ENCODE measurements around the gene MT1E.
"Not testable (repeated sequence)": the region's sequence is repeated elsewhere in the genome, so short reads cannot be mapped to it uniquely, and the experiment has no call there.

MT1E gene

GRCh38 chr16:56607109-56607618, 18.4 kb upstream of the MT1E start:
- no peak for DNase-seq (ENCODE audit: low spot score)

- no peak for DNase-seq (ENCODE audit: low spot score)
Observed at GRCh38 chr16:56607675-56608042, 17.9 kb upstream of the MT1E start.

GRCh38 chr16:56608043-56608875, 17.3 kb upstream of the MT1E start, which contains the start of gene MT2A:
Gene MT2A, plus strand, starts transcription at chr16:56608584. Its CDS starts 72 bp downstream, at chr16:56608656.
- peak; percentile 93 for DNase-seq (ENCODE audit: low spot score)

- no peak for DNase-seq (ENCODE audit: low spot score)
Observed at GRCh38 chr16:56608876-56609462, 16.6 kb upstream of the MT1E start.

GRCh38 chr16:56609463-56609921, 16.1 kb upstream of the MT1E start:
- DNase-seq (ENCODE audit: low spot score): no peak

- DNase-seq (ENCODE audit: low spot score): no peak
Observed at GRCh38 chr16:56610017-56610608, 15.5 kb upstream of the MT1E start.

- DNase-seq (ENCODE audit: low spot score): no peak
Observed at GRCh38 chr16:56610609-56611111, 14.9 kb upstream of the MT1E start.

- DNase-seq (ENCODE audit: low spot score): no peak
Observed at GRCh38 chr16:56611281-56611833, 14.2 kb upstream of the MT1E start.

GRCh38 chr16:56613706-56614105, 11.9 kb upstream of the MT1E start:
- no peak for DNase-seq (ENCODE audit: low spot score)

GRCh38 chr16:56614549-56614991, 11.0 kb upstream of the MT1E start:
- DNase-seq (ENCODE audit: low spot score): no peak

GRCh38 chr16:56615353-56615752, 10.2 kb upstream of the MT1E start:
- DNase-seq (ENCODE audit: low spot score): no peak

GRCh38 chr16:56616608-56617211, 8.9 kb upstream of the MT1E start:
- no peak for DNase-seq (ENCODE audit: low spot score)

- no peak for DNase-seq (ENCODE audit: low spot score)
Observed at GRCh38 chr16:56617212-56618085, 8.1 kb upstream of the MT1E start.

GRCh38 chr16:56618138-56618537, 7.4 kb upstream of the MT1E start:
- DNase-seq (ENCODE audit: low spot score): no peak

GRCh38 chr16:56620339-56620897, 5.2 kb upstream of the MT1E start:
- no peak for DNase-seq (ENCODE audit: low spot score)

- not testable (repeated sequence) for DNase-seq (ENCODE audit: low spot score)
Observed at GRCh38 chr16:56621665-56622445, 3.7 kb upstream of the MT1E start.

GRCh38 chr16:56623184-56623583, 2.4 kb upstream of the MT1E start:
- not testable (repeated sequence) for DNase-seq (ENCODE audit: low spot score)

GRCh38 chr16:56623637-56624036, 1.9 kb upstream of the MT1E start:
- DNase-seq (ENCODE audit: low spot score): no peak

- no peak for DNase-seq (ENCODE audit: low spot score)
Observed at GRCh38 chr16:56625943-56626654, 518 bp downstream of the MT1E start.

Data from putamen (tissue), 1 donor.